Bronchial epithelial cell (primary cell): ENCODE measurements around the gene DTNBP1. TPM values are rescaled to one million over a fixed set of nuclear protein-coding genes. Genes with fewer than 3 reads are reported as not detected.

Experiments used
- DNase-seq: peaks from one replicate; pipeline ENCODE4 v3.0.0-alpha.2; 2010; ENCODE audit warnings: low read depth
- FAIRE-seq: peaks from 2 replicates; lab custom pipeline; 2011; peaks lifted over from hg19 to GRCh38; lab: Jason Lieb, UNC
- H3K27me3 ChIP-seq: 2 replicates; pipeline ENCODE4 v1.5.1; 2011; ENCODE audit warnings: low read length; ENCODE audit not compliant: control insufficient read depth, insufficient read depth
- H3K36me3 ChIP-seq: 2 replicates; pipeline ENCODE4 v1.5.1; 2011; ENCODE audit warnings: low read length; ENCODE audit not compliant: control insufficient read depth, insufficient read depth
- H3K4me3 ChIP-seq: 2 replicates; pipeline ENCODE4 v1.5.1; 2011; ENCODE audit warnings: mild to moderate bottlenecking, low read depth, low read length, control low read depth
- CTCF ChIP-seq: IDR thresholded peaks from 2 replicates; pipeline ENCODE4 v1.5.1; 2011; ENCODE audit warnings: mild to moderate bottlenecking, moderate library complexity, low read length, control low read depth, inconsistent platforms; ENCODE audit not compliant: insufficient read depth, severe bottlenecking
- total RNA-seq: library from RNA; depleted of rRNA; stranded (reverse); fragments of >200 nt; gene quantifications from 2 replicates; pipeline ENCODE4 v1.2.1, GENCODE V29; 2014

Gene DTNBP1
- total RNA-seq, 1 donor from 2014 or later = 6.3 TPM

GRCh38 chr6:15665237-15665636, 2.4 kb upstream of the DTNBP1 start:
- FAIRE-seq (no peak), DNase-seq (no peak)
- Histone ChIP-seq H3K27me3 (peaks cover 4% of the 10 kb centered on the region), H3K36me3 (no peaks in the 10 kb centered on the region), H3K4me3 (no peak overlapping the region)
- no peak for TF ChIP-seq CTCF

- Histone ChIP-seq H3K36me3 (no peaks in the 10 kb centered on the region), H3K4me3 (peak overlapping the region; percentile 58), H3K27me3 (no peaks in the 10 kb centered on the region)
- no peak for TF ChIP-seq CTCF
- FAIRE-seq = no peak
- DNase-seq = no peak
Observed at GRCh38 chr6:15663130-15663871, 473 bp upstream of the DTNBP1 start.

- H3K36me3 ChIP-seq = no peaks in the 10 kb centered on the region
- no peak for TF ChIP-seq CTCF
- no peaks in the 10 kb centered on the region for H3K27me3 ChIP-seq
- H3K4me3 ChIP-seq = peak overlapping the region; percentile 58
- FAIRE-seq (no peak), DNase-seq (peak; percentile 25)
Observed at GRCh38 chr6:15661853-15662325, 939 bp downstream of the DTNBP1 start.

GRCh38 chr6:15659181-15659580, 3.6 kb downstream of the DTNBP1 start:
- no peak for TF ChIP-seq CTCF
- no peak for DNase-seq
- FAIRE-seq = no peak
- H3K4me3 ChIP-seq = no peak overlapping the region
- H3K27me3 ChIP-seq = no peaks in the 10 kb centered on the region
- no peaks in the 10 kb centered on the region for H3K36me3 ChIP-seq

- FAIRE-seq (no peak), DNase-seq (peak; percentile 15)
- no peaks in the 10 kb centered on the region for H3K36me3 ChIP-seq
- H3K4me3 ChIP-seq = no peak overlapping the region
- H3K27me3 ChIP-seq = no peaks in the 10 kb centered on the region
- no peak for TF ChIP-seq CTCF
Observed at GRCh38 chr6:15658181-15658744, 4.6 kb downstream of the DTNBP1 start.
